GM18498 (cell line): Measurements from ENCODE around the gene EPB41L2.
"Not testable (repeated sequence)": the region's sequence is repeated elsewhere in the genome, so short reads cannot be mapped to it uniquely, and the experiment has no call there.

ENCODE experiments used
- ATAC-seq: cut with Tn5 transposase; IDR thresholded peaks from one replicate; pipeline ENCODE4 v1.9.1; 2021; ENCODE audit warnings: mild to moderate bottlenecking, moderate library complexity; ENCODE audit not compliant: unreplicated experiment

Gene EPB41L2

DNA sequence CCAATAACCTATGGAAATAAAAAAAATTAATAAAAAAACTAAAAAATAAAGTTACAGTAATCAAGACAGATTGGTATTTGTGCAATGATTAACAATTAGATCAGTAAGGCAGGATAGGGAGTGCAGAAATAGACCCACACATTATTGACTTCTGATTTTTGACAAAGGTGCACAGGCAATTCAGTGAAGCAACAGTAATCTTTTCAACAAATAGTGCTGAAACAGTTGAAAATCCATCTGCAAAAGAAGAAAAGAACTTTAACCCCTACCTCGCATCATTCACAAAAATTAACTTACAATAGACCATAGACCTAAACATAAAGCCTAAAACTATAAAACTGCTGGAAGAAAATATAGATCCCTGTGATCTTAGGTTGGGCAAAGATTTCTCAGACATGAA, 240.3 kb downstream of the EPB41L2 start:
- ATAC-seq: no peak

DNA sequence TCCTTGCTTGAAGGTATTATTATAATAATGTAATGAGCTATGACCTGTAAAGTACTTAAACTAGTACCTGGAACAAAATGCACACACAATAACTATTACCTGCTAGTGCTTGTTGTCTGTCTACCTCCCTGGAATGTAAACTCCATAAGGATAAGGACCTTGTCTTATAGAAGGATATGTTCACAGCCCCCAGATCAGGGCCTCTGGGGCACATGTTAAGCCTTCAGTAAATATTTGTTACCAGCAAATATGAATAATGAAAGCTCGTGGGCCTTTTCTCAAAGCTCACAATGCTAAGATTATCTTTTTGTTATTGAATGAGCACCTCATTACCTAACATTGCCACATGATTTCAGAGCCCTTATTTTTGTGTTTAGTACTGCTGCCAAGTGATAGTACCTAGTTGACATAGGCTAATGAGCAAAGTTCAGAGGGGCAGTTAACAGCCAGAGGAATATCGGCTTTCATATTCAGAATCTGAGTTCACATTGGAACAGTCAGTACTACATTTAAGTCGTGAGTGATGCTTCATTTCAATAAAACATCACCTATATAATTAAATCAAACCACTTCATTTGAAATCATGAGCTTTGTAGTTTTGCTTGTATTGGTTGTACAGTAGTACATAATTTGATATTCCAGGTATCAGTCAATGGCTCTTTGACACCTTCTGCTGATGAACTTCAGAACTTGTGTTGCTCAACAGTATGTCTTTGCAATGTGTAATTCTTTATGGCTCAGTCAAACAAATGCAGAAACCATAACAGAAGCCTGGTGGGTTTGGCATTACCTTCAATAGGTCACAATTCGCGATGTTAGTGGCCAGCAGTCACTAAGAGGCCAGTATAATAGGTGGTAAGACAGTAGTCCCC, 247.6 kb downstream of the EPB41L2 start:
- no peak for ATAC-seq

DNA sequence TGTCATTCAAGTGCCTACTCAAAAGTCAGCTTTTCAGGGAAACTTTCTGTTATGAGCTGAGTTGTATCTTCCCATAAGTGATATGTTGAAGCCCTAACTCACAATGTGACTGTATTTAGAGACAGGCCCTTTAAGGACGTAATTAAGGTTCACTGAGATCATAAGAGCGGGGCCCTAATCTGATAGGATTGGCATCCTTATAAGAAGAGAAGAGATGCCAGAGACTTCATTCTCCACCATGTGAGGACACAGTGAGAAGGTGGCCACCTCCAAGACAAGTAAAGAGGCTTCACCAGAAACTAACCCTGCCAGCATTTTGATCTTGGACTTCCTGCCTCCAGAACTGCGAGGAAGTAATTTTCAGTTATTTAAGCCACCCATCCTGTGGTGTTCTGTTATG, 248.5 kb downstream of the EPB41L2 start:
- ATAC-seq: no peak

DNA sequence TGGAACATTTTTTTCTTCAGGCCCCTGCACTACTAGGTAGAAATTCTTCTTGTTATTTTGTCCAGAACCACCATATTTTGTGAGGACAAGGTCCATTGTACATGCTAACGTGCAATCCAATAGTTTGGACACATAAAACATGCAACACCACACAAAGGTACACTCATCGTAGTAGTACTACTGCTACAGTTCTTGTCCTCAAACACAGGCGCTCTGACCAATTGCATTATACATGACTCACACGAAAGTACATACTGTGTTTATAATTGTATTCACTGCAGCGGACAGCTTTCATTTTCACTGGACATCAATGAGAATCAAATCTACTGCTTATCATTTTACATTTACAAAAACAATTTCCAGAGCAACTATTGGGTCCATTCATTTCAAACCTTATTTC, 251.1 kb downstream of the EPB41L2 start:
- no peak for ATAC-seq

DNA sequence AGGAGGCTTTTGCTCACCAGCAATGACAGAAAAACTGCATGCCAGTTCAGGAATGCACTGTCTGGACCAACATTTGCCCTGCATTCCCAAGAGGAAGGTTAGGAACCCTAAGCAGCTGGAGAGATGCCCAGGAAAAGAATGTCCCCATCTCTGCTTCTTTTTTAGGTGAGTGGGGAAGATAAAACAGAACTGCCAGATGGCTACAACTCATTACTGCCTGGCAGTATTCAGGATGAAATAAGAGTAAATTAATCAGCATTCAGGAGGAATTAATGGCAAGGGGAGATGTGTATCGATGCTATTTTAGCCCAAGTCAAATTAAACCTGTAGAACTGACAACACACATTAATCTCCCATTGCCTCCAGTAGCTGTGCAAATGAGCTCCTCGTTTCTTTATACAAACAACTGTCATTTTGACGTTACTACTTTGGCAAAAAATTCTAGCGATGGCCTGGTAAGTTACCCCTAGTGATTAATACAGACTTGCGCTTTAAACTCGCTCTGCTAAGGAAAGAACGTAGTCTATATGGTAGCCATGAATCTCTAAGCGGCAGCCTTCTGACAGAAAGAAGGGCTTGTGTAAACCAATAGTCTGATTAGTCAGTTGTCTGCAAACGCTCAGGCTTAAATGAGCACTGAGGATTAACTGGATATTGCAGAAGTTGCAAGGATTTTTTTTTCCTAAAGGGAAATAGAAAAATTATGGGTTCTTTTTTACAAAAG, 252.6 kb downstream of the EPB41L2 start:
- ATAC-seq: no peak

DNA sequence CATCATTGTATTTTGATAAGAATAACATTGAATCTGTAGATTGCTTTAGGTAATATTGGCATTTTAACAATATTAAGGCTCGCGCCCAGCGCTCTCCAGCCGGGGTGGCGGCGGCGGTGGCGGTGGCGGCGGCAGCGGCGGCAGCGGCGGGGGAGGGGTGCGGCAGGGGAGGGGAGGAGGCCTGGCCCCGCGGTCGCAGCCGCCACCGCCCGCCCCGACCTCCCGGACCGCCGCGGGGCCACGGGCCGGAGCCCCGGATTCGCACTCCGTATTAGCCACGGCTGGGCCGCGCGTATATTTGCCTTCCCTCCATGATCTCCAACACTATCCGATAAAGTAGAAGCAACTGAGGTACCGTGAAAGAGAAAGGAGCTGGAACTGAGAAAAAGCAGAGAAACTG, 261.7 kb downstream of the EPB41L2 start:
- not testable (repeated sequence) for ATAC-seq

DNA sequence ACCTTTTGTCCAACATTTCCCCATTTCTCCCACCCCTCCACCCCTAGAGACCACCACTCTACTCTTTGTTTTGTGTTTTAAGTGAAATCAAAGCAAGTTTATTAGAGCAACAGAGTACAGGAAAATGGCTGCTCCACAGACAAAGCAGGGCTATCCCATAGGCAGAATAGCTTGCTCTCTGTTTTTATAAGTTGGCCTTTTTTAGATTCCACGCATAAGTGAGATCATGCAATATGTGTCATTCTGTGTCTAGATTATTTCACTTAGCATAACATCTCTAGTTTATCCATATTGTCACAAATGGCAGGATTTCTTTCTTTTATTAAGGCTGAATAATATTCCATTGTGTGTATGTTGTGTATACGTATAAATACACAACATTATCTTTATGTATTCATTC, 266.0 kb downstream of the EPB41L2 start:
- no peak for ATAC-seq

DNA sequence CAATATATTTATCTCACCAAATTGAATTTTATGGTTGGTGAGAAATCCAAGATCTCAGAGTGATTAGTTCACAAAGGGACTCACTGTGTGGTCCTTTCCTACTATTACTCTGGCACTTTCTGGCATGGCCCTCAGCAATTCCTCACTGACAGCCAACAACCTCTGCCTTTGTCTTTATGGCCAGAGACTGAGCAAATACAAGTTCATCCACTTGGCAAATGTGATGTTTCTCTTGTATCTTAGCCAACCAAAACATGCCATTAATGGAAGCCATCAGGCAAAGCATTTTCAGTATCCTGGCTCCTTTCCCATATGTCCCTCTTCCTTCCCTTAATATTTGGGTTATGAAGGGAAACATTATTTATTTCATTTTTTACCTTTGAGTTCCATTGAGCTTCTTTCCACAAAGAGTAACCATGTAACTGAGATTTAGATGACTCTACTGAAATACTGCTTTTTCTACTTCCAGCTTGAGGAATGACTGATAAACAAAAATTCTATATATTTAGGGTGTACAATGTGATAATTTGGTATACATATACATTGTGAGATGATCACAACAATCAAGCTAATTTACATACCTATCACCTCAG, 266.6 kb downstream of the EPB41L2 start:
- ATAC-seq: no peak

DNA sequence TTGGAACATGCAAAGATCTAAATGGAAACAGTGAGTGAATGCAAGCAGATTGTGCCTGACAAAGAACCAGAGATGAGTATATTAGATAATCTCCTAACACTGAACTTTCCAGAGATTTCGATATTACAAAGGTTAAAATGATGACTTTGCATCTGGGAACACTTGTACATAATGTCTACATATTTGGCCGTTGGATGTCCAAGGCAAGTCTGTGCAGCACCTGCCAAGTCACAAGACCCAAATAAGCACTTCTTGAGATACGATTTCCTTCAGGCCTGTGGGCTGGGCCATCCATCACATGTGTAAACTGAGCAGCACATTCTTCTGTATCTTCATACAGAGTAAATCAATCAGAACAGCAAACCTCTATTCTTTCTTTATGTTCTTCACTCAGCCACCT, 268.3 kb downstream of the EPB41L2 start:
- ATAC-seq: no peak

DNA sequence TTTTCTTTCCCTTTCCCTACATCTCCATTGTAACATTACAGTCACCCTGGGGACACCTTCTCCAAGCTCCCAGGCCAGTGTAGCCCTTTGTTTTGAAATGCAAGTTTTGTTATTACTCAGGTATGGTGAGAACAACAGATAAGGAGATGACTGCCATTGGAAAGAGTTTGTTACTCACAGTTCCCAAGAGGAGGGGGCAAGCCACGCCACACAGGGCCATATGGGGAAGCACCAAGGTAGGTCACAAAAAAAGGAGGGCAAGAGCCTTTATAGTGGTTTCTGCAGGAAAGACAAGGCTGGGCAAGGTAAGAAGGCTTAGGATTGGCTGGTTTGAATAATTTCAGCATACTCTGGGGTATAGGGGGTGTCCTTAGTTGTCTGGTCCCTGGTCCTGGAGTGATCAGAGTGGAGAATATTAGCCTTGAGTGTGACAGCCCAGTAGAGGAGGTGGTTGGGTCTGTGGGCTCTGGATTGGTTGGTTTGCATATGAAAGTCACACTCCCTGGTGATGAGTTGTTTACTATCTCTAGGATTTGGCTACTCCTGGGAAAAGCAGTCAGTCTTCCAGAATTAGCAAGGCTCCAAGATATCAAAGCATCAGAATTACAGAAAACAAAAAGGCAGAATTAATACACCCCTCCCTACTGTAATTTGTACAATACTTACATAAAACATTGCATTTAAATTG, 268.9 kb downstream of the EPB41L2 start:
- no peak for ATAC-seq
